HG03575 (cell line): ENCODE data around the gene KDM4C.

Experiments used
- ATAC-seq: cut with Tn5 transposase; IDR thresholded peaks from one replicate; pipeline ENCODE4 v1.9.1; 2021; ENCODE audit not compliant: unreplicated experiment, insufficient number of reproducible peaks, low FRiP score; ENCODE audit errors: extremely low read depth

Gene KDM4C

GRCh38 chr9:7051711-7052110 lies 293.9 kb downstream of the KDM4C start:
- ATAC-seq, result no peak

- ATAC-seq, result no peak
Measured at GRCh38 chr9:7053903-7054302, 296.1 kb downstream of the KDM4C start.

- ATAC-seq, result peak; percentile 41
Measured at GRCh38 chr9:7055171-7055903, 297.6 kb downstream of the KDM4C start.

- no peak for ATAC-seq
Measured at GRCh38 chr9:7056254-7056653, 298.5 kb downstream of the KDM4C start.

DNA sequence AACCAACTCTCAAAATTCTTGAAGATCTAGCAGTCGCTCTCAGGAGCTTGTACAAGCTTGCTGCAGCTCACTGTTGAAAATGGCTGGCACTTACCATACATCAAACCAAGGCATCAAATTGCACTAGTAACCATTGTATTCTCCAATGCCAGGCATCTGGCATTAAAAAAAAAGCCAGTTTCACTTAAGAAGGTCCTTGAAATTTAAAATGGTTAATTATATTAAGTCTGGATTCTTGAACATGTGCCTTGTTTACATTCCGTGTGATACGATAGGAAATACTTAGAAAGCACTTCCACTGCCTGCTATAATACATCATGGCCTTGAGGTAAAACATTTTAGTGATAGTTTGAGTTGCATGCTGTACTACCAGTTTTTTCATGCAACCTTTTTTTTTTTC lies 300.7 kb downstream of the KDM4C start:
- no peak for ATAC-seq

- no peak for ATAC-seq
Measured at GRCh38 chr9:7067169-7067568, 309.4 kb downstream of the KDM4C start.

GRCh38 chr9:7071916-7072315 lies 314.1 kb downstream of the KDM4C start:
- ATAC-seq, result no peak

DNA sequence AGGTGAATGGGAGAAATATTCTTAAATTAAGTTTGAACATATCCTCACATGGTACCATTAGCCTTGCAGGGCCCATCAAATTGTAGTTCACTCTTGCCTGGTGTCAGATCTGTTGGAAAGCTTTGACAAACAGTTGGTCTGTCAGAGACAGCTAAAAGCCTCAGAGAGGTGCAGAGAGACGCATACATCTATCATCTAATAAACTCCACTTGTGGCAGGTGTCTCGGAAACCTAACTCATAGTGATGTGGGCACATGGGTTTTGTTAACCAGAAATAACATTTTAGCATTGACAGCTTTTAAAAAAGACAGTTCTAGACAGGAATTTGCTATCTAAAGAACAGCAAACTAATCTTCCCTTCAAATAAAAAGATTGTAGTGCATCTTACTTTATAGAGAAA lies 315.9 kb downstream of the KDM4C start:
- ATAC-seq, result no peak

- no peak for ATAC-seq
Measured at GRCh38 chr9:7075154-7075553, 317.4 kb downstream of the KDM4C start.

GRCh38 chr9:7079051-7079450 lies 321.3 kb downstream of the KDM4C start:
- ATAC-seq, result no peak

DNA sequence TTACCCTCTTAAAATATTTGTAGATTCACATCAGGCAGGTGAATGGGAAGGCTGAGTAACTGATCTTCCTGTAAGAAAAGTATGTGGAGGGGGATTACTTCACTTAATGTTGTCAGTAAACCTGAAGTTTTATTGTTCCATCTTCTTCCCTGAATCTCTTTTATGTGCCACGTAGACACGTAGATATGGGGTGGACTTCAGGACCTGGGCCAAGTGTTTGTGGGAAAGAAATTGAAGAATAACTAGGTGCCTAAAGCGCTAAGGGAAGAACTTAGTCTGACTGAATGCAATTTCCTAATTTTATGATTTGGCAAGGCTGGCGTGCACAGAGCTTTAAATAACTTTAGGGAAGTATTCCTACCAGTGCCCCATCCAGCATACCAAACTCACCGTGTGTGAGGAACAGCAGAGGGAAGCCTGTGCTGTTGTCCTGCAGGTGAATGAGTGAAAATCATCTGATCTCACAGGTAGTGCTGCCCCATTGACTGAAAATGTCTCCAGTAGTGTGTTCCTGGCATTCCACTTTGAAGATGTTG lies 323.4 kb downstream of the KDM4C start:
- no peak for ATAC-seq

DNA sequence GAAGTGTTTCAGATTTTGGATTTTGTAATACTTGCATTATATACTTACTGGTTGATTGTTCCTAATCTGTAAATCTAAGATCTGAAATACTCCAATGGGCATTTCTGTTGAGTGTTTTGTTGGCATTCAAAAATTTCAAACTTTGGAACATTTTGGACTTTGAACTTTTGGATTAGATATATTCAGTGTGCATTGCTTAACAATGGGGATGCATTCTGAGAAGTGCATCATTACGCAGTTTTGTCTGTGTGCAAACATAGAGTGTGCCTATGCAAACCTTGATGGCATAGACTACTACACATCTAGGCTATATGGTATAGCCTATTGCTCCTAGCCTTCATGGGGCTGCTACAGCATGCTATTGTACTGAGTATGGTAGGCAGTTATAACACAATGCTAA lies 325.4 kb downstream of the KDM4C start:
- no peak for ATAC-seq

DNA sequence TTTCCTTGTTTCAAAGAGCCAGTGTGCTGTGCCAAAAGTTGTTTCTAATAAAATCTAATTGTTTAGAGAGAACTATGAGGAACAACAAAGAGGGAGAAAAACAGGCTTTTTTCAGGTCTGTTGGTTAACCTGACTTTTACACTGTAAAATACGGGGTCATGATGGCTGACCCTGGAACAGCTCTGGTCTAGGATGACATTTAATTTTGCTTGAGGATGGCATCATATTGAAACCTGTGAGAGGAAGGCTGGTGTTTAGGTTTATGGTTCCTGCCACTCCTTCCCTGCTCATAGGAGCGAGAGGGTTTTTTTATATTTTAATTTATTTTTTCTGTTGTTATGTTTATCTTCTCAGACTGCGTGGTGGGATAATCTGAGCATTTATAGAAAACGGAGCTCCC lies 327.6 kb downstream of the KDM4C start:
- ATAC-seq, result no peak

DNA sequence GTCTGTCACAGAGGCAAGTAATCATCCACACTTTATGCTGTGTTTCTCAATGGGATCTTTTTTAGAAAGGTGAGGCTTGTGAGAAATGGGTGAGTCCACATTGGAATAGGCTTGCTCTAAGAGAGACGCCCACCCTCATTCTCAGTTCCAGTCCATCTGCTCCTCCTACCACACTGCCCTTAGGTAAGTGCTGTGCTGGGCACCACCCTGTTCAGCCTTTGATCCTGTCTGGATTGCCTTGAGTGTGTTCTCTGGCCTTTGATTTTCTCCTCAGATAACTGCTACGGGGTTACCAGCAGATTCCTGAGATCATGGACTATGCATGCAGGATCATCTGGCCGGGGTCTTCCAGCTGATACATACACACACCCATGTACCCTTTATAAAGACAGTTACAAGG lies 328.6 kb downstream of the KDM4C start:
- no peak for ATAC-seq

- ATAC-seq, result no peak
Measured at GRCh38 chr9:7088611-7089010, 330.8 kb downstream of the KDM4C start.

GRCh38 chr9:7089406-7090193 lies 331.8 kb downstream of the KDM4C start:
- no peak for ATAC-seq

DNA sequence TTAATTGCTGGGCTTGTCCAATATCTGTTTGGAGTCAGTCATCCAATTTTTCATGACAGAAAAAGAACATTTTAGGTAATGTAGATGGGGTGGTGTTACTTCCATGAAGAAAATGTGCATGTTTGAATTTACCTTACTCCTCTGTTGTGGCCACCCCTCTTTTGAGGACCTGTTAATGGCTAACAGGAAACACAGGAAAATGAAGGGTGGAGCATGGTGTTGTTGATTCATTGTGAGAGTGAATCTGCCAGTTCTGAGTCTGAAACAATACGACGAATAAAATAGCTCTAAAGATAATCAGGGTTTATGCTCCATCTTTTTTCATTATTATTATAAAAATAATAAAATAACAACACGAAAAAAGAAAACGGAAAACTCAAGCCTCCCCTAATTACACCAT lies 335.3 kb downstream of the KDM4C start:
- no peak for ATAC-seq

GRCh38 chr9:7094052-7094451 lies 336.3 kb downstream of the KDM4C start:
- ATAC-seq, result no peak

GRCh38 chr9:7094576-7094975 lies 336.8 kb downstream of the KDM4C start:
- no peak for ATAC-seq

DNA sequence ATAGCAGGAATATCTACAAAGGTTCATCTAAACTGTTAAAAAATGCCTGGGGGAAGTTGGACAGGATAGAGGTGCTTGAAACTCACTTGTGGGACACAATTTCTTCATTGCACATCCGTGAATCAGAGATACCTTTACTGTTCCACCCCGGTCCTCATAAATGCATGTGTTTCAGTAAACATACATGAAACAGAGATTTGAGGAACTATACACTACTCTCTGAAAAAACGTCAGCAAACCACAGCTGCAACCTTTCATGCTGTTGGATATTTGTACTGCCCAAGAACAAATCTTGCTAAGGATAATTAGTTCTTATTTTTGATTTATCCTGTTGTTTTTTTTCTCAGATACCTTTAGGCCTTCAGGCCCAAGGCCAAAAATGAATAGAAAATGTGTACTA lies 337.3 kb downstream of the KDM4C start:
- ATAC-seq, result no peak
